ENCODE data around the gene TEX19.
"Not testable (repeated sequence)": the region's sequence is repeated elsewhere in the genome, so short reads cannot be mapped to it uniquely, and the experiment has no call there.

Gene TEX19

GRCh38 chr17:82359451-82360074 lies 516 bp downstream of the TEX19 start:
- DNase-seq = not testable (repeated sequence)

- DNase-seq = no peak
Observed at GRCh38 chr17:82361885-82362633, 3.0 kb downstream of the TEX19 start.

GRCh38 chr17:82365606-82366295 lies 6.7 kb downstream of the TEX19 start:
- DNase-seq = no peak

GRCh38 chr17:82366749-82367148 lies 7.7 kb downstream of the TEX19 start:
- DNase-seq = peak; percentile 46 to 76

- DNase-seq = peak; percentile 67 to 73
Observed at GRCh38 chr17:82367724-82368524, 8.9 kb downstream of the TEX19 start.

GRCh38 chr17:82369211-82369610 lies 10.2 kb downstream of the TEX19 start:
- DNase-seq = no peak

GRCh38 chr17:82370471-82371332 lies 11.7 kb downstream of the TEX19 start:
- DNase-seq = no peak

GRCh38 chr17:82371333-82372248 lies 12.5 kb downstream of the TEX19 start, which contains the start of gene UTS2R:
UTS2R (plus strand) TSS chr17:82371765; CDS start chr17:82374325, 2,560 bp downstream.
- DNase-seq = no peak

- no peak for DNase-seq
Observed at GRCh38 chr17:82372249-82373071, 13.4 kb downstream of the TEX19 start.

GRCh38 chr17:82373072-82373452 lies 14.0 kb downstream of the TEX19 start:
- DNase-seq = not testable (repeated sequence)

- no peak for DNase-seq
Observed at GRCh38 chr17:82373731-82374625, 14.9 kb downstream of the TEX19 start.

- no peak for DNase-seq
Observed at GRCh38 chr17:82374626-82375331, 15.7 kb downstream of the TEX19 start.

GRCh38 chr17:82375359-82376041 lies 16.5 kb downstream of the TEX19 start:
- DNase-seq = no peak

GRCh38 chr17:82376042-82376730 lies 17.1 kb downstream of the TEX19 start:
- no peak for DNase-seq

- not testable (repeated sequence) for DNase-seq
Observed at GRCh38 chr17:82377294-82377693, 18.2 kb downstream of the TEX19 start.

GRCh38 chr17:82377924-82378740 lies 19.1 kb downstream of the TEX19 start:
- no peak for DNase-seq
